ENCODE results near the gene HPN.

HPN gene

GRCh38 chr19:35105411-35106290, 64.1 kb downstream of the HPN start (continued):
- TF ChIP-seq, protein P1, sequence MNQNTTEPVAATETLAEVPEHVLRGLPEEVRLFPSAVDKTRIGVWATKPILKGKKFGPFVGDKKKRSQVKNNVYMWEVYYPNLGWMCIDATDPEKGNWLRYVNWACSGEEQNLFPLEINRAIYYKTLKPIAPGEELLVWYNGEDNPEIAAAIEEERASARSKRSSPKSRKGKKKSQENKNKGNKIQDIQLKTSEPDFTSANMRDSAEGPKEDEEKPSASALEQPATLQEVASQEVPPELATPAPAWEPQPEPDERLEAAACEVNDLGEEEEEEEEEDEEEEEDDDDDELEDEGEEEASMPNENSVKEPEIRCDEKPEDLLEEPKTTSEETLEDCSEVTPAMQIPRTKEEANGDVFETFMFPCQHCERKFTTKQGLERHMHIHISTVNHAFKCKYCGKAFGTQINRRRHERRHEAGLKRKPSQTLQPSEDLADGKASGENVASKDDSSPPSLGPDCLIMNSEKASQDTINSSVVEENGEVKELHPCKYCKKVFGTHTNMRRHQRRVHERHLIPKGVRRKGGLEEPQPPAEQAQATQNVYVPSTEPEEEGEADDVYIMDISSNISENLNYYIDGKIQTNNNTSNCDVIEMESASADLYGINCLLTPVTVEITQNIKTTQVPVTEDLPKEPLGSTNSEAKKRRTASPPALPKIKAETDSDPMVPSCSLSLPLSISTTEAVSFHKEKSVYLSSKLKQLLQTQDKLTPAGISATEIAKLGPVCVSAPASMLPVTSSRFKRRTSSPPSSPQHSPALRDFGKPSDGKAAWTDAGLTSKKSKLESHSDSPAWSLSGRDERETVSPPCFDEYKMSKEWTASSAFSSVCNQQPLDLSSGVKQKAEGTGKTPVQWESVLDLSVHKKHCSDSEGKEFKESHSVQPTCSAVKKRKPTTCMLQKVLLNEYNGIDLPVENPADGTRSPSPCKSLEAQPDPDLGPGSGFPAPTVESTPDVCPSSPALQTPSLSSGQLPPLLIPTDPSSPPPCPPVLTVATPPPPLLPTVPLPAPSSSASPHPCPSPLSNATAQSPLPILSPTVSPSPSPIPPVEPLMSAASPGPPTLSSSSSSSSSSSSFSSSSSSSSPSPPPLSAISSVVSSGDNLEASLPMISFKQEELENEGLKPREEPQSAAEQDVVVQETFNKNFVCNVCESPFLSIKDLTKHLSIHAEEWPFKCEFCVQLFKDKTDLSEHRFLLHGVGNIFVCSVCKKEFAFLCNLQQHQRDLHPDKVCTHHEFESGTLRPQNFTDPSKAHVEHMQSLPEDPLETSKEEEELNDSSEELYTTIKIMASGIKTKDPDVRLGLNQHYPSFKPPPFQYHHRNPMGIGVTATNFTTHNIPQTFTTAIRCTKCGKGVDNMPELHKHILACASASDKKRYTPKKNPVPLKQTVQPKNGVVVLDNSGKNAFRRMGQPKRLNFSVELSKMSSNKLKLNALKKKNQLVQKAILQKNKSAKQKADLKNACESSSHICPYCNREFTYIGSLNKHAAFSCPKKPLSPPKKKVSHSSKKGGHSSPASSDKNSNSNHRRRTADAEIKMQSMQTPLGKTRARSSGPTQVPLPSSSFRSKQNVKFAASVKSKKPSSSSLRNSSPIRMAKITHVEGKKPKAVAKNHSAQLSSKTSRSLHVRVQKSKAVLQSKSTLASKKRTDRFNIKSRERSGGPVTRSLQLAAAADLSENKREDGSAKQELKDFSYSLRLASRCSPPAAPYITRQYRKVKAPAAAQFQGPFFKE (tag by site-specific recombination; IDR thresholded peaks at IDR 0.05; ENCODE audit: borderline replicate concordance) = peak; percentile 77; the same call in 1 of the 2 replicates
- TF ChIP-seq ZNF239 (tag by site-specific recombination; IDR thresholded peaks at IDR 0.05) (0 out of 2 replicates have a peak, but pooled peaks have one; percentile 10), PATZ1 (tag by site-specific recombination; IDR thresholded peaks at IDR 0.05) (no peak), ZNF19 (tag by site-specific recombination; IDR thresholded peaks at IDR 0.05; ENCODE audit: low read depth) (no peak), SETDB1 (IDR thresholded peaks at IDR 0.05; ENCODE audit: insufficient read length, low read length) (no peak), ZNF248 (tag by site-specific recombination; IDR thresholded peaks at IDR 0.05) (peak; percentile 29; the same call in 1 of the 2 replicates), ZNF16 (tag by site-specific recombination; IDR thresholded peaks at IDR 0.05; ENCODE audit: low read depth) (no peak), ZNF510 (tag by site-specific recombination; IDR thresholded peaks at IDR 0.05; ENCODE audit: insufficient replicate concordance) (no peak), REPIN1 (tag by site-specific recombination; IDR thresholded peaks at IDR 0.05; ENCODE audit: low read depth) (no peak), ZNF133 (tag by site-specific recombination; IDR thresholded peaks at IDR 0.05) (peak; percentile 40; the same call in 1 of the 2 replicates), ZBTB17 (tag by site-specific recombination; IDR thresholded peaks at IDR 0.05) (no peak), ZNF341 (tag by site-specific recombination; IDR thresholded peaks at IDR 0.05; ENCODE audit: low read depth) (no peak), ZBTB8A (tag by site-specific recombination; IDR thresholded peaks at IDR 0.05) (no peak), ZNF146 (tag by site-specific recombination; IDR thresholded peaks at IDR 0.05) (no peak), KLF8 (tag by site-specific recombination; IDR thresholded peaks at IDR 0.05) (no peak), ZNF707 (tag by site-specific recombination; IDR thresholded peaks at IDR 0.05) (peak; percentile 11; the same call in 1 of the 2 replicates), ZNF585B (tag by site-specific recombination; IDR thresholded peaks at IDR 0.05) (no peak)
- TF ChIP-seq, protein P2, sequence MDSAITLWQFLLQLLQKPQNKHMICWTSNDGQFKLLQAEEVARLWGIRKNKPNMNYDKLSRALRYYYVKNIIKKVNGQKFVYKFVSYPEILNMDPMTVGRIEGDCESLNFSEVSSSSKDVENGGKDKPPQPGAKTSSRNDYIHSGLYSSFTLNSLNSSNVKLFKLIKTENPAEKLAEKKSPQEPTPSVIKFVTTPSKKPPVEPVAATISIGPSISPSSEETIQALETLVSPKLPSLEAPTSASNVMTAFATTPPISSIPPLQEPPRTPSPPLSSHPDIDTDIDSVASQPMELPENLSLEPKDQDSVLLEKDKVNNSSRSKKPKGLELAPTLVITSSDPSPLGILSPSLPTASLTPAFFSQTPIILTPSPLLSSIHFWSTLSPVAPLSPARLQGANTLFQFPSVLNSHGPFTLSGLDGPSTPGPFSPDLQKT (IDR thresholded peaks at IDR 0.05; ENCODE audit: borderline replicate concordance, low read depth, low read length) = no peak
- TF ChIP-seq, protein P3, sequence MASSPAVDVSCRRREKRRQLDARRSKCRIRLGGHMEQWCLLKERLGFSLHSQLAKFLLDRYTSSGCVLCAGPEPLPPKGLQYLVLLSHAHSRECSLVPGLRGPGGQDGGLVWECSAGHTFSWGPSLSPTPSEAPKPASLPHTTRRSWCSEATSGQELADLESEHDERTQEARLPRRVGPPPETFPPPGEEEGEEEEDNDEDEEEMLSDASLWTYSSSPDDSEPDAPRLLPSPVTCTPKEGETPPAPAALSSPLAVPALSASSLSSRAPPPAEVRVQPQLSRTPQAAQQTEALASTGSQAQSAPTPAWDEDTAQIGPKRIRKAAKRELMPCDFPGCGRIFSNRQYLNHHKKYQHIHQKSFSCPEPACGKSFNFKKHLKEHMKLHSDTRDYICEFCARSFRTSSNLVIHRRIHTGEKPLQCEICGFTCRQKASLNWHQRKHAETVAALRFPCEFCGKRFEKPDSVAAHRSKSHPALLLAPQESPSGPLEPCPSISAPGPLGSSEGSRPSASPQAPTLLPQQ (tag by site-specific recombination; IDR thresholded peaks at IDR 0.05) = no peak
- TF ChIP-seq, protein P4, sequence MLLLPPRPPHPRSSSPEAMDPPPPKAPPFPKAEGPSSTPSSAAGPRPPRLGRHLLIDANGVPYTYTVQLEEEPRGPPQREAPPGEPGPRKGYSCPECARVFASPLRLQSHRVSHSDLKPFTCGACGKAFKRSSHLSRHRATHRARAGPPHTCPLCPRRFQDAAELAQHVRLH (tag by site-specific recombination; IDR thresholded peaks at IDR 0.05) = 0 out of 2 replicates have a peak, but pooled peaks have one; percentile 67
- TF ChIP-seq, protein P5, sequence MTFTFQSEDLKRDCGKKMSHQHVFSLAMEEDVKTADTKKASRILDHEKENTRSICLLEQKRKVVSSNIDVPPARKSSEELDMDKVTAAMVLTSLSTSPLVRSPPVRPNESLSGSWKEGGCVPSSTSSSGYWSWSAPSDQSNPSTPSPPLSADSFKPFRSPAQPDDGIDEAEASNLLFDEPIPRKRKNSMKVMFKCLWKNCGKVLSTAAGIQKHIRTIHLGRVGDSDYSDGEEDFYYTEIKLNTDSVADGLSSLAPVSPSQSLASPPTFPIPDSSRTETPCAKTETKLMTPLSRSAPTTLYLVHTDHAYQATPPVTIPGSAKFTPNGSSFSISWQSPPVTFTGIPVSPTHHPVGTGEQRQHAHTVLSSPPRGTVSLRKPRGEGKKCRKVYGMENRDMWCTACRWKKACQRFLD (tag by site-specific recombination; IDR thresholded peaks at IDR 0.05) = no peak; the same call in 1 of the 2 replicates
- TF ChIP-seq, protein P6, sequence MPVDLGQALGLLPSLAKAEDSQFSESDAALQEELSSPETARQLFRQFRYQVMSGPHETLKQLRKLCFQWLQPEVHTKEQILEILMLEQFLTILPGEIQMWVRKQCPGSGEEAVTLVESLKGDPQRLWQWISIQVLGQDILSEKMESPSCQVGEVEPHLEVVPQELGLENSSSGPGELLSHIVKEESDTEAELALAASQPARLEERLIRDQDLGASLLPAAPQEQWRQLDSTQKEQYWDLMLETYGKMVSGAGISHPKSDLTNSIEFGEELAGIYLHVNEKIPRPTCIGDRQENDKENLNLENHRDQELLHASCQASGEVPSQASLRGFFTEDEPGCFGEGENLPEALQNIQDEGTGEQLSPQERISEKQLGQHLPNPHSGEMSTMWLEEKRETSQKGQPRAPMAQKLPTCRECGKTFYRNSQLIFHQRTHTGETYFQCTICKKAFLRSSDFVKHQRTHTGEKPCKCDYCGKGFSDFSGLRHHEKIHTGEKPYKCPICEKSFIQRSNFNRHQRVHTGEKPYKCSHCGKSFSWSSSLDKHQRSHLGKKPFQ (tag by site-specific recombination; IDR thresholded peaks at IDR 0.05) = no peak
- TF ChIP-seq, protein P7, sequence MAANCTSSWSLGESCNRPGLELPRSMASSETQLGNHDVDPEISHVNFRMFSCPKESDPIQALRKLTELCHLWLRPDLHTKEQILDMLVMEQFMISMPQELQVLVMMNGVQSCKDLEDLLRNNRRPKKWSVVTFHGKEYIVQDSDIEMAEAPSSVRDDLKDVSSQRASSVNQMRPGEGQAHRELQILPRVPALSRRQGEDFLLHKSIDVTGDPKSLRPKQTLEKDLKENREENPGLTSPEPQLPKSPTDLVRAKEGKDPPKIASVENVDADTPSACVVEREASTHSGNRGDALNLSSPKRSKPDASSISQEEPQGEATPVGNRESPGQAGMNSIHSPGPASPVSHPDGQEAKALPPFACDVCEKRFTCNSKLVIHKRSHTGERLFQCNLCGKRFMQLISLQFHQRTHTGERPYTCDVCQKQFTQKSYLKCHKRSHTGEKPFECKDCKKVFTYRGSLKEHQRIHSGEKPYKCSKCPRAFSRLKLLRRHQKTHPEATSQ (tag by site-specific recombination; IDR thresholded peaks at IDR 0.05) = 0 out of 2 replicates have a peak, but pooled peaks have one; percentile 22
